Smooth muscle cell (in vitro differentiated cells): Measurements from ENCODE around the gene SCUBE2. TPM values are rescaled to one million over a fixed set of nuclear protein-coding genes. Genes with fewer than 3 reads are reported as not detected.

Source experiments
- DNase-seq: peaks from one replicate; lab custom pipeline; 2025; ENCODE audit not compliant: unreplicated experiment; lab: John Stamatoyannopoulos, UW
- H2AFZ ChIP-seq: fragments of 200-600 bp; sonication (generic); 2 replicates; pipeline ENCODE4 v1.6.0; 2016; ENCODE audit warnings: antibody characterized with exemption, low read depth, mild to moderate bottlenecking
- H3F3A ChIP-seq: fragments of 200-600 bp; sonication (generic); 2 replicates; pipeline ENCODE4 v1.6.0; 2017; ENCODE audit warnings: antibody characterized with exemption, low read depth
- H3K27ac ChIP-seq: fragments of 200-600 bp; sonication (generic); 2 replicates; pipeline ENCODE4 v1.5.1; 2016; ENCODE audit warnings: low read depth, mild to moderate bottlenecking
- H3K27me3 ChIP-seq: fragments of 200-600 bp; sonication (generic); 2 replicates; pipeline ENCODE4 v1.6.1; 2016; ENCODE audit warnings: low read depth, mild to moderate bottlenecking
- H3K36me3 ChIP-seq: fragments of 200-600 bp; sonication (generic); 2 replicates; pipeline ENCODE4 v1.5.1; 2016; ENCODE audit warnings: low read depth
- H3K4me1 ChIP-seq: fragments of 200-600 bp; sonication (generic); 2 replicates; pipeline ENCODE4 v1.5.1; 2016; ENCODE audit warnings: low read depth
- H3K4me2 ChIP-seq: fragments of 200-600 bp; sonication (generic); 2 replicates; pipeline ENCODE4 v1.6.0; 2016; ENCODE audit warnings: mild to moderate bottlenecking
- H3K4me3 ChIP-seq: fragments of 200-600 bp; sonication (generic); 2 replicates; pipeline ENCODE4 v1.5.1; 2016; ENCODE audit warnings: mild to moderate bottlenecking
- H3K79me2 ChIP-seq: fragments of 200-600 bp; sonication (generic); 2 replicates; pipeline ENCODE4 v1.6.0; 2016; ENCODE audit warnings: low read depth, mild to moderate bottlenecking
- H3K9ac ChIP-seq: fragments of 200-600 bp; sonication (generic); 2 replicates; pipeline ENCODE4 v1.6.0; 2016; ENCODE audit warnings: low read depth
- H3K9me3 ChIP-seq: fragments of 200-600 bp; sonication (generic); replicated peaks from 2 replicates; pipeline ENCODE4 v1.5.1; 2016; ENCODE audit warnings: low read depth
- H4K20me1 ChIP-seq: fragments of 200-600 bp; sonication (generic); 2 replicates; pipeline ENCODE4 v1.6.0; 2016; ENCODE audit warnings: low read depth
- CTCF ChIP-seq: fragments of 200-600 bp; sonication (generic); IDR thresholded peaks from 2 replicates; pipeline ENCODE4 v1.5.1; 2017; ENCODE audit warnings: borderline replicate concordance, mild to moderate bottlenecking, antibody characterized with exemption; ENCODE audit not compliant: insufficient read depth, poor library complexity, severe bottlenecking
- WGBS: methylation state at CpG from one replicate; pipeline ENCODE4 v1.1.7; 2016; ENCODE audit warnings: low lambda C conversion rate; 5-methylcytosine and 5-hydroxymethylcytosine counted together
- polyA plus RNA-seq: library from polyadenylated mRNA; unstranded; fragments of >200 nt; fragmentation: Nextera tagmentation; extraction: Ambion mirVana; gene quantifications from 2 replicates; pipeline ENCODE4 v1.2.1, GENCODE V29; 2016
- total RNA-seq: library from RNA; depleted of rRNA; stranded (reverse); fragments of >200 nt; gene quantifications from 2 replicates; pipeline ENCODE4 v1.2.3, GENCODE V29; 2014

SCUBE2 gene
- total and polyA plus RNA-seq, 2 experiments from 2014 or later: 2.2 to 5.0 TPM

DNA sequence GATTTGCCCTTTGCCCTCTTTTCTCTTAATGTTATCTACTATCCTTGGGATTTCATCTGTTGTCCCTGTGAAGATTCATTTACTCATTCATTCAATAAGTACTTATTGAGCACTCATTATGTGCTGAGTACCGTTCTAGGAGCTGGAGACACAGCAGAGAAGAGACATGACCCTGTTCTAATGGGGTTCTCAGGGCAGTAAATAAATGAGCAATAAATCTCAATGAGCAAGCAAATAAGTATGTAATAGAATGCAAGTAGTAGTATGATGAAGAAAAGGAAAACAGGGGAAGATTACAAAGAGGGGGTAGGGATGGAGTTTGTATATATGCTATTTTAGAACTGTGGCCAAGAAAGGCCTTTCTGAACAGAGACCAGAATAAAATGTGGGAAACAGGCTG is 53.4 kb downstream of the SCUBE2 start:
- DNase-seq: no peak

GRCh38 chr11:9037046-9037780 is 54.2 kb downstream of the SCUBE2 start:
- Histone ChIP-seq H3K4me3 (no peak overlapping the region), H3K9ac (no peak overlapping the region), H2AFZ (no peak overlapping the region), H3K4me1 (peaks cover 28% of the 10 kb centered on the region), H4K20me1 (no peaks in the 10 kb centered on the region), H3K79me2 (no peaks in the 10 kb centered on the region), H3K27ac (no peak overlapping the region), H3K36me3 (no peaks in the 10 kb centered on the region), H3K27me3 (peaks cover 4% of the 10 kb centered on the region), H3K4me2 (no peak overlapping the region), H3K9me3 (no peaks in the 10 kb centered on the region), H3F3A (no peaks in the 10 kb centered on the region)
- TF ChIP-seq CTCF: no peak
- WGBS: 39% methylated on average over 7 of the region's 7 CpGs
- DNase-seq: no peak

More for the DNA sequence above, 53.4 kb downstream of the SCUBE2 start:
- Histone ChIP-seq H3K4me3 (no peak overlapping the region), H4K20me1 (no peaks in the 10 kb centered on the region), H2AFZ (no peak overlapping the region), H3K9ac (no peak overlapping the region), H3F3A (no peaks in the 10 kb centered on the region), H3K9me3 (no peaks in the 10 kb centered on the region), H3K27me3 (peaks cover 4% of the 10 kb centered on the region), H3K4me2 (no peak overlapping the region), H3K36me3 (no peaks in the 10 kb centered on the region), H3K27ac (no peak overlapping the region), H3K79me2 (no peaks in the 10 kb centered on the region), H3K4me1 (peaks cover 28% of the 10 kb centered on the region)
- TF ChIP-seq CTCF: no peak
- 86% methylated on average over 1 of the region's 1 CpG for WGBS

- Histone ChIP-seq H3K79me2 (no peaks in the 10 kb centered on the region), H3F3A (no peaks in the 10 kb centered on the region)
These were observed 60.8 kb downstream of the SCUBE2 start for GRCh38 chr11:9030601-9031000.

More at GRCh38 chr11:9030601-9031000, 60.8 kb downstream of the SCUBE2 start:
- H2AFZ ChIP-seq: no peak overlapping the region
- H3K9ac ChIP-seq: no peak overlapping the region
- 95% methylated on average over 5 of the region's 5 CpGs for WGBS
- TF ChIP-seq CTCF: no peak
- H4K20me1 ChIP-seq: no peaks in the 10 kb centered on the region
- no peak for DNase-seq
- H3K4me3 ChIP-seq: no peak overlapping the region
- no peaks in the 10 kb centered on the region for H3K9me3 ChIP-seq
- H3K27me3 ChIP-seq: no peaks in the 10 kb centered on the region
- no peak overlapping the region for H3K4me2 ChIP-seq
- peaks cover 5% of the 10 kb centered on the region for H3K4me1 ChIP-seq
- no peak overlapping the region for H3K27ac ChIP-seq
- H3K36me3 ChIP-seq: no peaks in the 10 kb centered on the region
